AG04450 (cell line): ENCODE data around the gene EPB41. TPM values are rescaled to one million over a fixed set of nuclear protein-coding genes. Genes with fewer than 3 reads are reported as not detected.

Source experiments
- CTCF ChIA-PET: fragments of 300-600, 350-600 bp; formaldehyde crosslinking; extraction: SDS; loops from one replicate; lab custom pipeline; 2022; ENCODE audit warnings: antibody characterized with exemption, inconsistent platforms; lab: Charles Lee
- POLR2A ChIA-PET: fragments of 350-600 bp; formaldehyde crosslinking; extraction: SDS; loops from one replicate; lab custom pipeline; 2021; ENCODE audit warnings: antibody characterized with exemption, inconsistent platforms; lab: Yijun Ruan, JAX
- DNase-seq: peaks from one replicate; pipeline ENCODE4 v3.0.0-alpha.2; 2011; ENCODE audit warnings: low read depth, low spot score
- H3K27ac ChIP-seq: one replicate; pipeline ENCODE4 v1.5.1; 2012; ENCODE audit warnings: low read depth, low read length, control low read depth
- H3K27me3 ChIP-seq: one replicate; pipeline ENCODE4 v1.6.0; 2012; ENCODE audit warnings: low read length; ENCODE audit not compliant: control insufficient read depth, insufficient read depth
- H3K4me3 ChIP-seq: 2 replicates; pipeline ENCODE4 v1.5.1; 2011; ENCODE audit warnings: mild to moderate bottlenecking, low read depth, low read length, control low read depth
- H3K9me3 ChIP-seq: 2 replicates; pipeline ENCODE4 v1.5.1; 2012; ENCODE audit warnings: low read length; ENCODE audit not compliant: control insufficient read depth, insufficient read depth
- polyA plus RNA-seq: library from polyadenylated mRNA; depleted of rRNA; stranded (reverse); fragments of >200 nt; gene quantifications from 2 replicates; pipeline ENCODE4 v1.2.3, GENCODE V29; 2011
- TF ChIP-seq, protein P1 (sequence below): IDR thresholded peaks from 2 replicates; pipeline ENCODE4 v1.5.1; 2011; ENCODE audit warnings: low read depth, low read length, control low read depth, inconsistent platforms

EPB41 gene
- polyA plus RNA-seq, 1 experiment = 7.8 TPM

DNA sequence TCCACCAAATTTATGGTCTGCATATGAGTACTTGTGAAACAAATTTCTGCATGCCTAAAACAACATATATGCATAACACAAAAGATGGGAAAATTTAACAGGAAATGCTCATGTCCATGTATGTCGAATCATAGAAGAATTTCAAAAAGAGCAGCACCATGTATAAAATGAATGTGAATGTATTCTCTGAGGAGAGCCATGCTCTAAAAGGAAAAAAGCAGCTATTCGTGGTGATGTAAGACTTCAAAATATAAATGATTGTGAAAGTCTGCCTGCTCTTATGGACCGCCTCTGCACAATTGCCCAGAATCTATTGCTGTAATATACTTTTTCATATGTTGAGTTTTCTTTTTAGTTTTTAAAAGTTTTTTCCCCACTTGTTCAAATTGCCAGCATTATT, 66.8 kb downstream of the EPB41 start:
- no peak overlapping the region for H3K27ac ChIP-seq
- DNase-seq = no peak
- CTCF ChIA-PET = no interaction called here
- peaks cover 9% of the 10 kb centered on the region for H3K9me3 ChIP-seq
- POLR2A ChIA-PET = no interaction called here
- H3K4me3 ChIP-seq = no peak overlapping the region
- TF ChIP-seq, protein P1, sequence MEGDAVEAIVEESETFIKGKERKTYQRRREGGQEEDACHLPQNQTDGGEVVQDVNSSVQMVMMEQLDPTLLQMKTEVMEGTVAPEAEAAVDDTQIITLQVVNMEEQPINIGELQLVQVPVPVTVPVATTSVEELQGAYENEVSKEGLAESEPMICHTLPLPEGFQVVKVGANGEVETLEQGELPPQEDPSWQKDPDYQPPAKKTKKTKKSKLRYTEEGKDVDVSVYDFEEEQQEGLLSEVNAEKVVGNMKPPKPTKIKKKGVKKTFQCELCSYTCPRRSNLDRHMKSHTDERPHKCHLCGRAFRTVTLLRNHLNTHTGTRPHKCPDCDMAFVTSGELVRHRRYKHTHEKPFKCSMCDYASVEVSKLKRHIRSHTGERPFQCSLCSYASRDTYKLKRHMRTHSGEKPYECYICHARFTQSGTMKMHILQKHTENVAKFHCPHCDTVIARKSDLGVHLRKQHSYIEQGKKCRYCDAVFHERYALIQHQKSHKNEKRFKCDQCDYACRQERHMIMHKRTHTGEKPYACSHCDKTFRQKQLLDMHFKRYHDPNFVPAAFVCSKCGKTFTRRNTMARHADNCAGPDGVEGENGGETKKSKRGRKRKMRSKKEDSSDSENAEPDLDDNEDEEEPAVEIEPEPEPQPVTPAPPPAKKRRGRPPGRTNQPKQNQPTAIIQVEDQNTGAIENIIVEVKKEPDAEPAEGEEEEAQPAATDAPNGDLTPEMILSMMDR = no peak
- no peaks in the 10 kb centered on the region for H3K27me3 ChIP-seq

DNA sequence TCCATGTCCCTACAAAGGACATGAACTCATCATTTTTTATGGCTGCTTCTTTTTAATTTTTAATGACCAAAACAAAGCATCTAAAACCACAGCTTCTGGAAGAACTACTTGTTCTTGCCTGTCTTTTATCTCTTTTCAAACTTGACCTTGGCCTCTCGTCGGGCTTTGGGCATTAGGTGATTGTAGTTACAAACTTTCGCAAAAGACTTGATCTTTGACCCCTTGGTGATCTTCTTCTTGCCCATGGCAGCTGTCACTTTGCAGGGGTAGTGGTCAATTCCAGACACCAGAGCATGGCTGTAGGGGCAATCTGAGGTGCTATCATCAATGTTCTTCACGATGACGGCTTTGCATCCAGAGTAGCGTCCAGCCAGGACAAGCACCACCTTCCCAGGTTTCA, 67.8 kb downstream of the EPB41 start:
- Histone ChIP-seq H3K27ac (no peak overlapping the region), H3K9me3 (peaks cover 9% of the 10 kb centered on the region), H3K27me3 (no peaks in the 10 kb centered on the region), H3K4me3 (no peak overlapping the region)
- POLR2A ChIA-PET = no interaction called here
- CTCF ChIA-PET = no interaction called here
- DNase-seq = no peak
- TF ChIP-seq, protein P1 = no peak

DNA sequence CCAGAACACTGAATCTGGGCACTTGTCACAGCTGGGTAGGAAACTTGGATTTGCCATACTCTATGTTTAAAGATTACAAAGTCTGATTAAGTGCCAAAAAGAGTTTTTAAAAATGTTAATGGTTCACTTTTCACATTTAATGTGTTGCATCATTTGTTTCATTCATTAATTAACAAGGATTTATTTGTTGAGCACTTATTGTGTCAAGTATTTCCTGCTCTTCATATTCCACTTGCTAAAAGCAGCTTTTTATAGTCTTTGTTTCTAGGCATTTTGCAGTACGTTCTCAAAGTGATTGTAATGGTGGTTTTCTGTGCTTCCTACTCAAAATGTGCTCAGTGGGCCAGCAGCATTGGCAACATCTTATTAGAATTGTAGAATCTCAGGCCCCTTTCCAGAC, 68.7 kb downstream of the EPB41 start:
- ChIA-PET CTCF (no interaction called here), POLR2A (no interaction called here)
- TF ChIP-seq, protein P1 = no peak
- Histone ChIP-seq H3K27ac (no peak overlapping the region), H3K27me3 (no peaks in the 10 kb centered on the region), H3K4me3 (no peak overlapping the region), H3K9me3 (peaks cover 9% of the 10 kb centered on the region)
- DNase-seq = no peak

DNA sequence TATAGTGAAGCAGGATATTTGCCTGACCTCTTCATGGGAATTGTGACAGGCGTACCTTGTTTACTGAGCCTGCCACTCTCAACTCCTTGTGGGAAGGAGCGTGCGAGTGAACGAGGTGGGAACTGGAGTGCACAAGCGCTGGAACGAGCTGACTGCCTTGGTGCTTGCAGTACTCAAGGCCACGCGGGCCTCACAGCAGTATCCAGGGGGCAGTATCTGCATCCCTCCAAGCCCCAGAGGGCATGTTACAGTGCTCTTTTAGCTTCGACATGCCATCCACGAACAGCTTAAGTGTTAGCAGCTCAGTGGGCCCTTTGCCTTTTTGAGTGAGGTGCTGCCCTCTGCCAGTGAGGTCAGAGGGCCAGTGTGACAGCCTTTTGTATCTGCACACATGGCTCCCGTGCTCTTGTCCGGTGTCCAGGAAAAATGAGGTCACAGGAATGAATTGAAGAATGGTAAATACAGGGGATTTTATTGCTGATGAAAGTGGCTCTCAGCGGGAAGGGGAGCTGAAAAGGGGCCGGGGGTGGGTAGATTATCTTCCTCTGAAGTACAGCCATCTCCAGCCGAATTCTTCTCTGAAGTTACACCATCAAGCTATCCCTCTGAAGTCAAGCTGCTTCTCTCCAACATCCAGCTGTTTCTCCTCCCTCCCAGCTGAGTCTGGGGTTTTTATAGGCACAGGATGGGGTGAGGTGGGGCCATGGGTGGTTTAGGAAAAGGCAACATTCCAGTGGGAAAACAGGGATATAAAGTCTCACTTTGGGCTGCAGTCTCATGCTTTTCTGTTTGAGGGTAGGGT, 69.3 kb downstream of the EPB41 start:
- TF ChIP-seq, protein P1 = no peak
- no peak overlapping the region for H3K4me3 ChIP-seq
- DNase-seq = no peak
- CTCF ChIA-PET = no interaction called here
- POLR2A ChIA-PET = no interaction called here
- no peaks in the 10 kb centered on the region for H3K27me3 ChIP-seq
- no peak overlapping the region for H3K27ac ChIP-seq
- H3K9me3 ChIP-seq = peaks cover 9% of the 10 kb centered on the region

DNA sequence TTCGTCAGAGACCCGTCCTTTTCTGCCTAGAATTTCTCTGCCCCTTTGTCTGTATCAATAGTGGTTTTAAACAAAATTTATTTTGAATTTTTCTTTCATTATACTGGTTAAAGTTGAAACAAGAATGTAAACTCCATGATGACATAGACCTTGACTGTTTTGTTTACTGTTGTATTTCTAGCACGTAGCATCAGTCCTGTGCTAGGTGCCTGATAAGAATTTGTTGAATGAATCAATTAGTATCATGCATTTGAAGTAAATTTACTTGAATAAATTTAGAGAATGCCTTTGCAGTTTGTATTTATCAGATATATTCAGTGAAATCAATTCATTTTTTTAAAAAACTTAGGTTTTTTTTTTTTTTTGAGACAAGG, 69.9 kb downstream of the EPB41 start:
- no peak overlapping the region for H3K27ac ChIP-seq

More for the DNA sequence above, 69.9 kb downstream of the EPB41 start:
- TF ChIP-seq, protein P1 = no peak
- no peaks in the 10 kb centered on the region for H3K27me3 ChIP-seq
- H3K4me3 ChIP-seq = no peak overlapping the region
- ChIA-PET CTCF (interaction anchor here (0.6 kb wide), 1 partner anchor 1618 kb away, joined by 3 read pairs; no protein-coding TSS in a partner anchor), POLR2A (no interaction called here)
- H3K9me3 ChIP-seq = peaks cover 9% of the 10 kb centered on the region
- DNase-seq = no peak
